Endothelial cell of umbilical vein (primary cell): ENCODE results near the gene COL18A1. TPM values are rescaled to one million over a fixed set of nuclear protein-coding genes. Genes with fewer than 3 reads are reported as not detected.

Source experiments
- BruUV-seq: library from RNA; stranded (reverse); fragments of 400-500 nt; replicated peaks from 2 replicates; lab custom pipeline; 2021; lab: Mats Ljungman, UMichigan
- CTCF ChIA-PET: fragments of 300-600, 350-600 bp; sonication (Branson Sonifier 250); formaldehyde crosslinking; loops from one replicate; lab custom pipeline; 2021; ENCODE audit warnings: antibody characterized with exemption, inconsistent platforms; lab: Charles Lee
- POLR2A ChIA-PET: fragments of 300-600, 350-600 bp; sonication (Branson Sonifier 250); formaldehyde crosslinking; loops from one replicate; lab custom pipeline; 2021; ENCODE audit warnings: antibody characterized with exemption, inconsistent platforms; lab: Charles Lee
- DNase-seq: peaks from one replicate; pipeline ENCODE4 v3.0.0-alpha.2; 2011; ENCODE audit warnings: low read depth, low spot score
- FAIRE-seq: peaks from 2 replicates; lab custom pipeline; 2011; peaks lifted over from hg19 to GRCh38; lab: Jason Lieb, UNC
- H2AFZ ChIP-seq: 2 replicates; pipeline ENCODE4 v1.6.0; 2012; ENCODE audit warnings: low read depth, low read length, control low read depth, inconsistent platforms
- H3K27ac ChIP-seq: 2 replicates; pipeline ENCODE4 v1.5.1; 2011; ENCODE audit warnings: low read depth, mild to moderate bottlenecking, control low read depth, low read length, moderate library complexity; ENCODE audit not compliant: insufficient read depth
- H3K27me3 ChIP-seq, 2 experiments: 2 replicates each; pipeline versions ENCODE4 v1.6.0 to v1.6.1; 2011; ENCODE audit warnings: low read length in 2 of 2, mixed read lengths in 1 of 2; ENCODE audit not compliant: control insufficient read depth in 2 of 2, insufficient read depth in 2 of 2
- H3K36me3 ChIP-seq, 2 experiments: 2 replicates in 1 of 2; 3 replicates in 1 of 2; pipeline ENCODE4 v1.5.1; 2011; ENCODE audit warnings: low read length in 2 of 2, mild to moderate bottlenecking in 1 of 2, moderate library complexity in 1 of 2; ENCODE audit not compliant: control insufficient read depth in 2 of 2, insufficient read depth in 2 of 2; ENCODE audit errors: extremely low read depth in 1 of 2
- H3K4me1 ChIP-seq: 3 replicates; pipeline ENCODE4 v1.5.1; 2011; ENCODE audit warnings: mild to moderate bottlenecking, low read length; ENCODE audit not compliant: control insufficient read depth, insufficient read depth; ENCODE audit errors: extremely low read depth
- H3K4me2 ChIP-seq: 2 replicates; pipeline ENCODE4 v1.6.1; 2011; ENCODE audit warnings: low read length, control low read depth, mixed read lengths; ENCODE audit not compliant: insufficient read depth
- H3K4me3 ChIP-seq, 3 experiments: fragments of 200-600 bp in 1 of 3; sonication (generic), shearing (Covaris generic) in 1 of 3; replicated peaks in 1 of 3; 2 replicates each; pipeline ENCODE4 v1.5.1; 2011 to 2016; ENCODE audit warnings: control low read depth in 3 of 3, low read length in 3 of 3, mild to moderate bottlenecking in 2 of 3, inconsistent platforms in 1 of 3, low read depth in 1 of 3, moderate library complexity in 1 of 3; ENCODE audit not compliant: insufficient read depth in 1 of 3
- H3K79me2 ChIP-seq: 2 replicates; pipeline ENCODE4 v1.6.0; 2012; ENCODE audit warnings: low read length, inconsistent platforms; ENCODE audit not compliant: control insufficient read depth, insufficient read depth
- H3K9ac ChIP-seq: replicated peaks from 2 replicates; pipeline ENCODE3; 2011; ENCODE audit warnings: low read length, control low read depth; ENCODE audit not compliant: insufficient read depth; ENCODE audit errors: extremely low read depth
- H3K9me1 ChIP-seq: replicated peaks from 3 replicates; pipeline ENCODE4 v1.6.0; 2011; ENCODE audit warnings: mild to moderate bottlenecking, low read length; ENCODE audit not compliant: control insufficient read depth, insufficient read depth; ENCODE audit errors: extremely low read depth
- H3K9me3 ChIP-seq: replicated peaks from 2 replicates; pipeline ENCODE4 v1.5.1; 2012; ENCODE audit warnings: low read length, inconsistent platforms; ENCODE audit not compliant: control insufficient read depth, insufficient read depth
- H4K20me1 ChIP-seq: replicated peaks from 2 replicates; pipeline ENCODE3; 2011; ENCODE audit warnings: mild to moderate bottlenecking, low read length; ENCODE audit not compliant: control insufficient read depth, insufficient read depth; ENCODE audit errors: extremely low read depth
- CTCF ChIP-seq, 2 donors: IDR thresholded peaks; 1 replicate in 1 of 2; 2 replicates in 1 of 2; pipeline ENCODE4 v1.5.1; 2011; ENCODE audit warnings: low read length in 2 of 2, mild to moderate bottlenecking in 2 of 2, moderate library complexity in 2 of 2, control low read depth in 1 of 2, inconsistent platforms in 1 of 2, low read depth in 1 of 2; ENCODE audit not compliant: insufficient read depth in 1 of 2; ENCODE audit errors: extremely low read depth in 1 of 2
- EZH2 ChIP-seq: IDR thresholded peaks from 2 replicates; pipeline ENCODE4 v1.6.1; 2012; ENCODE audit warnings: borderline replicate concordance, low read depth, mild to moderate bottlenecking, moderate library complexity, low read length, inconsistent platforms; ENCODE audit not compliant: severe bottlenecking
- FOS ChIP-seq: IDR thresholded peaks from 2 replicates; pipeline ENCODE4 v1.6.1; 2011; ENCODE audit warnings: mild to moderate bottlenecking, low read length, moderate library complexity, borderline replicate concordance; ENCODE audit not compliant: insufficient read depth
- GATA2 ChIP-seq: IDR thresholded peaks from 2 replicates; pipeline ENCODE4 v1.7.0; 2011; ENCODE audit warnings: low read depth, mild to moderate bottlenecking, moderate library complexity, mixed read lengths, low read length; ENCODE audit not compliant: insufficient read length, insufficient read depth
- JUN ChIP-seq: IDR thresholded peaks from 2 replicates; pipeline ENCODE4 v1.6.1; 2011; ENCODE audit warnings: borderline replicate concordance, low read depth; ENCODE audit not compliant: insufficient read length, insufficient read depth
- MAX ChIP-seq: IDR thresholded peaks from 2 replicates; pipeline ENCODE4 v1.6.1; 2011; ENCODE audit not compliant: insufficient read depth, insufficient read length
- MYC ChIP-seq: IDR thresholded peaks from one replicate; pipeline ENCODE4 v1.6.1; 2011; ENCODE audit warnings: mild to moderate bottlenecking, low read depth, low read length
- POLR2A ChIP-seq: IDR thresholded peaks from 2 replicates; pipeline ENCODE4 v1.6.1; 2012; ENCODE audit warnings: low read depth, mild to moderate bottlenecking, control low read depth, low read length
- POLR2AphosphoS5 ChIP-seq: IDR thresholded peaks from 2 replicates; pipeline ENCODE4 v1.6.1; 2012; ENCODE audit warnings: low read depth, mild to moderate bottlenecking, control low read depth, low read length, moderate library complexity; ENCODE audit not compliant: insufficient read depth
- dilution Hi-C: fragments of 300-500 bp; cut with MboI; formaldehyde crosslinking; loops from one replicate; pipeline ENCODE4 v1.15.0; 2019; ENCODE audit warnings: low sequenced_read_pairs; ENCODE audit not compliant: extremely low pct_ligation_motif_present
- intact Hi-C: fragments of 100-400 bp; cut with micrococcal nuclease; formaldehyde crosslinking; loops from one replicate; pipeline ENCODE4 v1.10.0; 2022
- polyA plus RNA-seq, 4 experiments: library from polyadenylated mRNA; depleted of rRNA in 3 of 4; stranded (reverse) in 3 of 4; unstranded in 1 of 4; fragments of >200 nt; gene quantifications; 2 replicates each; pipeline versions ENCODE4 v1.2.1 to v1.2.3, GENCODE V29; 2011 to 2012; ENCODE audit warnings: missing spikeins in 1 of 4
- total RNA-seq: library from RNA; stranded (reverse); gene quantifications from 2 replicates; pipeline ENCODE4 v1.2.3, GENCODE V29; 2021

Gene COL18A1
- total and polyA plus RNA-seq, 2 donors (not counting 3 experiments of a cell fraction or from before 2014, with no cell fraction given) = 198 to 252 TPM

DNA sequence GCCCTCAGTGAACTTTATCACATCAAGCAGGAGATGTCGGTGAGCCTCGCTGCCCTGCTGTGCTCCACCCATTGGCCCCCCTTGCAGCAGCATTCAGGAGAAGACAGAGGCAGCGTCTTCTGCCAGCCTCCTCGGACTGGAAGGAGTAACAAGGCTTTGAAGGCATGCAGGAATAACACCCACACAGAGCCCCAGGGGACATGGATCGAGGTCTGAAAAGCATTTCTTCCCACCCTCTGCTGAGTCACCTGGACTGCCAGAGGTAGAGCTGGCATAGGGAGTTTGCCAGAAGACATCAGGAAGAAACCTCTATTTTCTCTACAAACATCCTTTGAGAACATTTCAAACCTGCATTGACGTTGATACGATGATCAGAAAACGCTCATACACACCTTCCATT, 42.9 kb downstream of the COL18A1 start:
- DNase-seq = no peak
- CTCF ChIA-PET = no interaction called here
- dilution Hi-C loops = no loop called here

DNA sequence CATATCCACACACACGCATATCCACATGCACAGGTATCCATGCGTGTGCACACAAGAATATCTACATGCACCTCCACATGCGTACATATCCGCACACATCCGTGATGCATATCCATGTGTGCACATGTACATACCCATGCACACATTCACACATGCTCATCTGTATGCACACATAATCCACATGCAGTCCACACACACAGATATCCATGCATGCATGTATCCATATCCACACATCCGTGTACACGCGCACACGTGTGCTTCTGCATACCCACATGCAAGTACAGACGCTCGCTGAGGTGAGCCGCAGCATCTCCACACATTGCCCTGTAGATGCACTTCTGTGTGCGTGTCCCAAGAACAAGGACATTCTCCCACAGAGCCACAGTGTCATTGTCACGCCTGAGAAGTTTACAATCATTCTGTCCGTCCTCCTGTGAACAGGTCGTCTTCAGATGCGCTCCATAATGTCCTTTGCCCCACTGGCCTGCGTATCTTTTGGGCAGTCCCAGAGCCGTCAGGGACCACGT, 43.4 kb downstream of the COL18A1 start:
- no peaks in the 10 kb centered on the region for H3K27me3 ChIP-seq
- DNase-seq (no peak), FAIRE-seq (no peak)
- no peaks in the 10 kb centered on the region for H4K20me1 ChIP-seq
- no peak overlapping the region for H2AFZ ChIP-seq
- H3K4me1 ChIP-seq = no peaks in the 10 kb centered on the region
- H3K27ac ChIP-seq = no peak overlapping the region
- TF ChIP-seq EZH2 (no peak), CTCF (IDR thresholded peaks at IDR 0.05; ENCODE audit: extremely low read depth in 1 of 2, insufficient read depth in 1 of 2, low read depth in 1 of 2, low read length in 2 of 2) (no peak), MYC (no peak), FOS (no peak), JUN (no peak), POLR2A (no peak), GATA2 (no peak), POLR2AphosphoS5 (no peak), MAX (no peak)
- H3K4me3 ChIP-seq = no peak overlapping the region
- H3K36me3 ChIP-seq = no peaks in the 10 kb centered on the region
- no TSS peak for BruUV-seq
- intact Hi-C loops (no loop called here), dilution Hi-C loops (no loop called here)
- ChIA-PET CTCF (no interaction called here), POLR2A (no interaction called here)
- H3K9me3 ChIP-seq = no peaks in the 10 kb centered on the region
- no peak overlapping the region for H3K4me2 ChIP-seq
- no peaks in the 10 kb centered on the region for H3K9me1 ChIP-seq
- peaks cover 77% of the 10 kb centered on the region for H3K79me2 ChIP-seq
- H3K9ac ChIP-seq = no peak overlapping the region

More for the DNA sequence above, 42.9 kb downstream of the COL18A1 start:
- no peak overlapping the region for H3K9ac ChIP-seq
- POLR2A ChIA-PET = no interaction called here
- no peak for FAIRE-seq
- H3K36me3 ChIP-seq = no peaks in the 10 kb centered on the region
- H3K4me1 ChIP-seq = no peaks in the 10 kb centered on the region
- intact Hi-C loops = no loop called here
- H3K9me1 ChIP-seq = no peaks in the 10 kb centered on the region
- H3K27ac ChIP-seq = no peak overlapping the region
- no peak overlapping the region for H3K4me2 ChIP-seq
- H3K79me2 ChIP-seq = peaks cover 76% of the 10 kb centered on the region
- no peak overlapping the region for H2AFZ ChIP-seq
- no peaks in the 10 kb centered on the region for H4K20me1 ChIP-seq
- no peak overlapping the region for H3K4me3 ChIP-seq
- H3K9me3 ChIP-seq = no peaks in the 10 kb centered on the region
- TF ChIP-seq EZH2 (no peak), CTCF (IDR thresholded peaks at IDR 0.05; ENCODE audit: extremely low read depth in 1 of 2, insufficient read depth in 1 of 2, low read depth in 1 of 2, low read length in 2 of 2) (no peak)
- no peaks in the 10 kb centered on the region for H3K27me3 ChIP-seq
- no TSS peak for BruUV-seq
